Measurements from ENCODE around the gene ARHGEF16. TPM values are rescaled to one million over a fixed set of nuclear protein-coding genes. Genes with fewer than 3 reads are reported as not detected.

The ARHGEF16 gene
- polyA plus RNA-seq, 1 donor from 2014 or later, result not detected

DNA sequence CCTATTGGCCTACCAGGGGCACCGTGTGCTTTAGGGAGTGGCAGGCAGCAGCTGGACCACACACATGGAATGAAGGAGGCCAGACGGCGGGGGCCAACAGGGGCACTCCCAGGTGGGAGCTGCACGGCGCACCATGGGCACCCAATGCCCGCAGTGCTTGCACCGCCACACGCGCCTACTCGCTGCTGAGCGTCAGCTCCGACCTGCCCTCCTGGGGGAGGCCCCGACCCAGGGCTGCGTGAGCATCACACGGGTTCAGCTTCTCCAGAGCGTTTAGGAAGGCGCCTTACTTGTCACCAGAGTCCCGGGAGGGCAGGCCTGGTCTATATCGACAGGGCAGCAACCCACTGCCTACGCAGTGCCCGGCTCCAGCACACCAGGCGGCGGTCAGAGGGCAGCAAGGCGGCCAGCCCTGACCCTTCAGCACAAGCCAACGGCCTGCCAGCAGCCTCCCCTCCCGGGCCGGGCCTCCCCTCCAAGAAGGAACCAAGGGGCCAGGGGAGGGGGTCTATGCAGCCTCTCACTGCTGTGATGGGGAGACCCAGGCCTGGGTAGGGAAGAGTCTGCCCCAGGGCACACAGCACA is 64.9 kb downstream of the ARHGEF16 start:
- Mint-ChIP-seq H3K4me1 (no peaks in the 10 kb centered on the region), H3K27me3 (peaks cover under 1% of the 10 kb centered on the region), H3K4me3 (no peak overlapping the region), H3K9me3 (no peaks in the 10 kb centered on the region), H3K27ac (no peak overlapping the region), H3K36me3 (no peaks in the 10 kb centered on the region)

DNA sequence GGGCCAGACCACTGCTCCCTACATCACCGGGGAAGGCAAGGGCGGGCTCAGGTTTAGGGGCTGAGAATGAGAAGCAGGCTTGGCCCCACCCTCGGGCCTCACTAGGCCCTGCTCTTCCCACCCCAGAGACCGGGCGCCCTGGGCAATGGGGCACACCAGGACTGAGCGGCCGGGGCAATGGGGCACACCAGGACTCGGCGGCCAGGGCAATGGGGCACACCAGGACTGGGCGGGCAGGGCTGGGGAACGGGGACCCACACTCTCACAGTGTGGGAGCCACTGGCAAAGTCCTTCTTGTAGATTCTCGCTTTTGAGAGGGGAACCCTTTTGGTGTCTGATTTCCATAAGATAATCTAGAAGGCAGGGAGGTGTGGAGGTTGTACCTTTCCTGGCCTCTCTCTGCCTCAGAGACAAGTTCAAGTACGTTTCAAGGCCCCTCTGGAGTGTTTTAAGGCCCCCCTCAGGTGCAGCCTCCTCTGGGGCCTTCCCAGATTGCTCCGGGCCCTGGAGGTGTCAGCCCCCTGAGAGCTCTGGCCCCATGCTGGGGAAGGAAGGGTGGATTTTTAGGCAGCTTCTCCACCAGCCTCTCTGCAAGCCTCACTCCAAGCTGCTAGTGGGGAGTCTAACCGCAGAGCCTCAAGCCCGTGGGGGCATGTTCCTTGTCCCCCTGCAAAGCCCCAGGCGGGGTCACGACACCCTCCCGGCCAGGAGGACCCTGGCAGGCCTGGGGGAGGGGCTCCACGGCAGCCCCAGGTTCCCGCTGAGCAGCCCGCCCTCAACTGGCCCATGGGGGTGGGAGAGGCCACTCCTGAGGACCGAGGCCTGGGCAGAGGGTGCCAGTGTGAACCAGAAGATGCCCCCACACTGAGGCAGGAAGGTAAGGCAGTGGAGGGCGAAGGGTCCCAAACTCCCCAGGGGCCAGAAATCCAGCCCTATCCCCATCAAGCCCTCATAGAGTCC is 66.2 kb downstream of the ARHGEF16 start:
- Mint-ChIP-seq H3K4me1 (no peaks in the 10 kb centered on the region), H3K27ac (no peak overlapping the region), H3K4me3 (no peak overlapping the region), H3K36me3 (no peaks in the 10 kb centered on the region), H3K9me3 (no peaks in the 10 kb centered on the region), H3K27me3 (peaks cover 2% of the 10 kb centered on the region)

DNA sequence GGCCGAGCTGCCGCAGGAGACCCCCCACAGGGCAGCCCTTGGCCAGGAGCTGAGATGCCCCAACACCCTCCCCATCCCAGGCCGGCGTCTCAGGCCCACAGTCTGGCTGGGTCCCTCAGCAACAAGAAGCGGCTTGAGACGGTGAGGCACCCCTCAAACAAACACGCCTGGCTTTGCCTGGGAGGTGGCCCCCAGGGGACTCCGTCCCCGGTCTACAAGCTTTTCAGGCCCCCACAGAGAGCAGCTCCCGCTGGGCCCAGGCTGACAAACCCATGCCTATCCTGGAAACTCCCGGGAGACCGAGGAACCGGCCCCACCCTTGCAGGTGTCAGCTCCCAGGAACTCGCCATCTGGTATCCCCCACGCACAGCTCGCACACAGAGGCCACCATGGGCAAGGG is 67.0 kb downstream of the ARHGEF16 start:
- H3K4me3 Mint-ChIP-seq, result no peak overlapping the region
- peaks cover 2% of the 10 kb centered on the region for H3K27me3 Mint-ChIP-seq
- no peaks in the 10 kb centered on the region for H3K9me3 Mint-ChIP-seq
- H3K36me3 Mint-ChIP-seq, result no peaks in the 10 kb centered on the region
- H3K4me1 Mint-ChIP-seq, result no peaks in the 10 kb centered on the region
- no peak overlapping the region for H3K27ac Mint-ChIP-seq

DNA sequence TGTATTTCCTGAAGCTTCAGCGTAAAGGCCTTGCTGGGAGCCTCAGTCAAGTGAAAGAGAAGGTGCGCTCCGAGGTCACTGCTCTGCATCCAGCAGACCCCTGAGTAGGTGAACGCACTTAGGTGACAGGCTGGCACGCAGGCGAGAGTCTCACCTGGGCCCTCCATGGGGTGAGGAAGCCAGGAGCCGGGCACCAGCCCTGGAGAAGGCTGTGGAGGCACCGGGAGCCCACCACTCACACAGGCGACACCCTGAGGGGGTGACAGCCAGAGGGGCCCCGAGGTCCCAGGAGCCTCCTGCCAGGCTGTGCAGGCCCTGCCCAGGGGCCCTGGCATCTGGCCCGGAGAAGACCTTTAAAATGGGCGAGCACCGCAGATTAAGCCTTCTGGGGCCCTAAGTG is 67.6 kb downstream of the ARHGEF16 start:
- Mint-ChIP-seq H3K9me3 (no peaks in the 10 kb centered on the region), H3K4me1 (no peaks in the 10 kb centered on the region), H3K4me3 (no peak overlapping the region)

DNA sequence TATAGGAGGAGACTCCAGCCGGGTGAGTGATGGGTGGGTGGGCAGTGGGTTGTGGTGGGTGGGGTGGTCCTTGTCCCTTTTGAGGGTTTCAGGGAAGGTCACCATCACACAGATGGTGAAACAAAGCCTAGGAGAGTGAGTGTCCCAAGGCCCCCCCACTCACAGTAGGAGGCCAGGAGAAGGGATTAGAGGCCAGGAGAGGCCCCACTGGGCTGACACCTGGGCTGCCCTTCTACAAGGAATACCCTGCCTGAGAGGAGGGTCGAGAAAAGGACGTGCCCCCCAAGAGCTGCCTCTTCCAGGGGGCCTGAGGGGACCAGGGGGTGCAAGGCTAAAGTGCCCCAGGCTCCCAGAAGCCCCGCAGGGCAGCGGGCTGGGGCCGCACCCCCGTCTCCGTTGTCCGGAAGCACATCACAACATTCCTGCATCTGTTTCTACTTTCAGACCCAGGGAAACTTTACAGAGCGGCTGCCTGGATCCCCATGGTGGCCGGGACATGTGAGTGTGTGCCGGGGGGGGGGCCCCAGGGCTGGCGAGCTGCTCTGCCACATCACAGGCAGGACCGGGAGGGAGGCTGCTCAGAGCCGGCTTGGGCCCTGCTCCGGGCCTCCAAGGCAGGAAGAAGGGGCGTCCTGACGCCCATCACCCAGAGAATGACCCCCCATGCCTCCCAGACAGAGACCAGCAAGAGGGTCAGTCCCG is 68.2 kb downstream of the ARHGEF16 start:
- no peaks in the 10 kb centered on the region for H3K36me3 Mint-ChIP-seq
- peaks cover 2% of the 10 kb centered on the region for H3K27me3 Mint-ChIP-seq
- H3K9me3 Mint-ChIP-seq, result no peaks in the 10 kb centered on the region
- no peaks in the 10 kb centered on the region for H3K4me1 Mint-ChIP-seq
- H3K4me3 Mint-ChIP-seq, result no peak overlapping the region
- no peak overlapping the region for H3K27ac Mint-ChIP-seq

More for the DNA sequence above, 67.6 kb downstream of the ARHGEF16 start:
- Mint-ChIP-seq H3K27ac (no peak overlapping the region), H3K27me3 (peaks cover 2% of the 10 kb centered on the region), H3K36me3 (no peaks in the 10 kb centered on the region)

DNA sequence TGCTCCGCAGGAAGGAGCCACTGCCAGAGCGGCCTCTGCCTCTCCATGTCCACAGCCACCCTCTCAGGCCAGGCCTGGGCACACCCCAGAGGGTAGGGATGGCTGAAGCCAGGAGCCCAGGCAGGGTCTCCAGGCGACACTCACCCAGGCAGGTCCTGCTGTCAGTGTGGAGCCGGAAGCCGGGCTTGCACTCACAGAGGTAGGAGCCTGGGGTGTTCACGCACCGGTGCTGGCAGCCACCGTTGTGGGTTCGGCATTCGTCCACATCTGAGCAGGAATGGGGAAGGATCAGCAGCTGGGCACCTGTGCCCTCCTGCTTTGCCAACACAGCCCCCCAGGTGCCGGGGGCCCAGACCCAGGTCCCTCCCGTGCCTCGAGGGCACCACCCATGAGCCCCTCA is 69.5 kb downstream of the ARHGEF16 start:
- Mint-ChIP-seq H3K9me3 (no peaks in the 10 kb centered on the region), H3K27me3 (peaks cover 2% of the 10 kb centered on the region), H3K4me3 (no peak overlapping the region), H3K4me1 (no peaks in the 10 kb centered on the region), H3K36me3 (no peaks in the 10 kb centered on the region), H3K27ac (no peak overlapping the region)

DNA sequence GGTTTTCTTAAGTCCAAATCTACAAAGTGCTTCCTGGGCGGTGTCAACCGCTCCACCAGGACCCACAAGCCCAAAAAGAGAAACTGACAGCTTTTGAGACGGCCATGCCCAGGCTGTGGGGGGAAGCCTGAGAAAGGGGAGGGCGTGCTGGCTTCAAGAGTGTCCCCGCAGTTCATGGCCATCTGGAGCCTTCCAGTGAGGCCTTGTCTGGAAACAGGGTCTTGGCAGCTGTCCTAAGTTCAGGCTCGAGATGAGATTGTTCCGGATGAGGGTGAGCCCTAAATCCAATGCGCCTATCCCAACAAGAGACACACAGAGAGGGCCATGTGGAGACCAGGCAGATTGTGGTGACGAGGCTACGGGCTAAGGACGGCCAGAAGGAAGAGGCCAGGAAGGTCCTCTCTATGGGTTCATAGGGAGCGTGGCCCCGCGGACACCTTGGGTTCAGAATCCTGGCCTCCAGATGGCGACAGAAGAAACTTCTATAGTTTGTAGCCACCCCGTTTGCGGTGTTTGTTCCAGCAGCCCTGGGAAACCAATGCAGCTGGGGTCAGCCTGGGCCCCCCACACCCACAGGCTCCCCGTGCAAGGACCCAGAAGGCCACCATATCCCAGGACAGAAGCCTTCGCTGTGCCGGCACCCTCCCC is 70.2 kb downstream of the ARHGEF16 start:
- H3K27ac Mint-ChIP-seq, result no peak overlapping the region
- no peaks in the 10 kb centered on the region for H3K4me1 Mint-ChIP-seq
- no peak overlapping the region for H3K4me3 Mint-ChIP-seq
- H3K36me3 Mint-ChIP-seq, result no peaks in the 10 kb centered on the region
- H3K27me3 Mint-ChIP-seq, result peaks cover 2% of the 10 kb centered on the region
- no peaks in the 10 kb centered on the region for H3K9me3 Mint-ChIP-seq

DNA sequence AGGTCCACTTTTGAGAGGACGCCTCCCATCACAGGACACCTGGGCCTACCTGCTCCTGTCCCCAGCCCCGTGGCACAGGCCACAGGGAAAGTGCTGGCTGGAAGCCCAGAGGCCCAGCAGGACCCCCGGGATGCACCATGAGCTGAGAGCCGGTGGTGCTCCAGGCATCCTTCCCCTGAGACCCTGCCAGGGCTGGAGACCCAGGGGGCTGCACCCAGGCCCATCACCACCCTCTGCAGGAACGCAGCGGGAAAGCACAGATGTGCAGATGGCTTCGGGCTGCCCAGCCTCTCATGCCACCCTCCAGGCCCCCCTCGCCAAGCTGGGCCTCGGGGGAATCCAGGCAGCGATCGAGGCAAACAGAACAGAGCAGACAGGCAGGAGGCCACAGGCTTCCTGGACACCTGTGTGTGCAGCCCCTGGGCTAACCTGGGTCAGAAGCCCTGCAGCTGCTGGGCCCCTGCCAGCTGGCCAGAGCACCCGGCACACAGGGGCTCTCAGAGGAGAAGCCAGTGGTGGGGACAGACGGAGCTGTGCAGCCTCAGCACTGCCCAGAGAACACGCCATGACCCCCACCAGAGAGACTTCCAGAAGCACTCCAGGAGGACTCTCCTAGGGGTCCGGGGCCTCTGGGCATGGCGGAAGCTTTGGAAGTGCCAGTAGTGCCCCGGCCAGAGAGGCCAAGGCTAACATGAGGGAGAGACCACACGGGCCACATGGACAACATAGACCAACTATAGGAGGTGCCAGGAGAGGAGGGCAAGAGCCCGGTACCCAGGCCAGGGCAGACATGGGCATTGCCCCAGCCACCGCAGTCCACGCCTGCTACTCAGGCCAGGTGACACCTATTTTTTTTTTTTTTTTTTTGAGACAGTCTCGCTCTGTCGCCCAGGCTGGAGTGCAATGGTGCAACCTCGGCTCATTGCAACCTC is 71.4 kb downstream of the ARHGEF16 start:
- H3K36me3 Mint-ChIP-seq, result no peaks in the 10 kb centered on the region
- H3K9me3 Mint-ChIP-seq, result no peaks in the 10 kb centered on the region
- peaks cover 0 to 6% (median 0%) of the 10 kb centered on the region in 3 donors for H3K4me1 Mint-ChIP-seq
- H3K27ac Mint-ChIP-seq, result no peak overlapping the region
- H3K27me3 Mint-ChIP-seq, result peaks cover 2% of the 10 kb centered on the region
- no peak overlapping the region for H3K4me3 Mint-ChIP-seq

DNA sequence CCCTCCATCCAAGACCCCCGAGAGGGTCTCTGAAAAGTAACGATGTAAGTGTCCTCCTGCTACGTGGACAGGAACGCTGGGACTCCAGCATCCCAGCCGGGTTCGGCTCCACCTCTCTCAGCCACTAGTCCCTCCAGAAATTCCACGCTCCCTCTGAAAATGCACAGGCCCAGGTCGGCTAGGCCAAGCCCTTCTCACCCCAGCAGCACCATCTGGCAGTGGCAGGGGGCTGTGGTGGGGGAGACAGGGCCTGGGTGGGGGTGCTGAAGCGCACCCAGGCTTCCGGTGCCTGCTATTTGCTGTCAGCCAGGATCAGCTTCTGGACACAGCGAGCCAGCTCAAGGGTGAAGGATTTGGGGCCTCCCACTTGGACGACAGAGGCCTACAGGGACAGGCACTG is 73.3 kb downstream of the ARHGEF16 start:
- H3K27ac Mint-ChIP-seq, result no peak overlapping the region
- H3K27me3 Mint-ChIP-seq, result peaks cover 2% of the 10 kb centered on the region
- H3K9me3 Mint-ChIP-seq, result no peaks in the 10 kb centered on the region
- H3K36me3 Mint-ChIP-seq, result no peaks in the 10 kb centered on the region
- H3K4me1 Mint-ChIP-seq, result peaks cover 0 to 8% (median 2%) of the 10 kb centered on the region in 3 donors
- H3K4me3 Mint-ChIP-seq, result no peak overlapping the region

DNA sequence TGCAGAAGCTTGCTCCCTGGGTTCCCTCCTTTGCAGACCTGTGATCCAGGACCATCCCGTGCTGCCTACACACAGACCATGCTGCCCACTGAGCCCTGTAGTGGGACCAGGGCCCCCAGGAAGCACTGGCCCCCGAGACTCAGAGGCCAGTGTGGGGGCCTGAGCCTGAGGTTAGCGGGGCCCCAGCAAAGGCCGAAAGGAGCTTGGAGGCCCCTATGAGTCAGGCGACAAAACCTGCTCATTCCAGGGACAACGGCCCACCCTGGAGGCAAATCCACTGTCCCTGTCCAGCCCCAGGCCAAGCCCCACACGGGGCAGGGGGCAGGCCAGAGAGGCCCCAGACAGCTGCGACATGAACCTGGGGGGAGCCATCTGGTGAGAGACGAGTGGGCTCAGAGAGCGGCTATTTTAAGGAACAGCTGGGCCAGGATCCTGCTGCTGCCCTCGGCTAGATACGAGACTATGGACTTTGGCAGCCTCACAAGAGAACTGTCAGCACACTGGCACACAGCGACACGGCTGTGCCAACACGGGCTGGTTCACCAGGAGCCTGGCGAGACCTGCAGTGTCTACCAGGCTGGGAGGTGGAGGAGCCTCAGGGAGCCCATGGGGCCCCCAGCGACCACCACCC is 74.7 kb downstream of the ARHGEF16 start:
- Mint-ChIP-seq H3K4me3 (peak overlapping the region in 3 of 4 donors; percentile 14 to 32 (median 23)), H3K36me3 (no peaks in the 10 kb centered on the region), H3K4me1 (peaks cover 0 to 8% (median 2%) of the 10 kb centered on the region in 3 donors), H3K9me3 (no peaks in the 10 kb centered on the region), H3K27ac (no peak overlapping the region), H3K27me3 (peaks cover 2% of the 10 kb centered on the region)

DNA sequence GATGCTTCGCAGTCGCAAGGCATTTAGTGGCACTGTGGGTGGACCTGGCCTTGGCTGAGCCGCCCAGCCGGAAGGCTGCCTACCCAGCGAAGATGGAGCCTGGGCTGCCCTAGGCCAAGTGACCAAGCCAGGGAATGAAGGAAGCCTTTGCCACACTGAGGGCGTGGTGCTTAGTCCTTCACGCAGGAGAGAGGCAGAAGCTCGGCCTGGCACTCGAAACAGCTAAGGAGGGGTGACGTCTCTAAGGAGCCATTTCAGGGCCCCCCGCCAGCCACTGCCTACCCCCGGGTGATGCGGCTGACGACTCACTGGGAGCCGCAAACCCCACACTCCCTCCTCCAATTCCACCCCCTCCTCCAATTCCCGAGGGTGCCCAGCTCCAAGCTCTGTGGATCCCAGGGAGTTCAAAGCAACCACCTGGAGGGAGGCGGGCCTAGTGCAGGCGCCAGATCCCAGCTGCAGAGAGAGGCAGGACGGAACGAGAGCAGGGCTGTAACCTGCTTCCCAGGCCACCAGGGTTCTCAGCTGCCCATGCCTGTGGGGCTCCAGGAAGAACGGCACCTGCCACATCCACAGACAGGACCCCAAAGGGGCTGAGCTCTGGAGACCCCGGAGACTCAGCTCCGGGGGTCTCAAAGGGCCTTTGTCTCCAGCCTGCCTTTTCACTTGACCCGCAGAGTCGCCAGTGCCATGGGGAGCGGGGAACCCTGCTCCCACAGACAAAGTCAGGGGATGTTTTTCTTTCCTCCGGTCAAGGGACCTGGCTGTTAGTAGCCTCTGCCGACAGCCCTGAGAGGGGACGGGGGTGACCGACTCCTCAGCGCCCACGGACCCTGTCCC is 75.8 kb downstream of the ARHGEF16 start:
- H3K4me3 Mint-ChIP-seq, result peak overlapping the region; percentile 67 to 88 (median 82)
- H3K27ac Mint-ChIP-seq, result no peak overlapping the region
- no peaks in the 10 kb centered on the region for H3K27me3 Mint-ChIP-seq
- no peaks in the 10 kb centered on the region for H3K9me3 Mint-ChIP-seq
- peaks cover 0 to 8% (median 2%) of the 10 kb centered on the region in 3 donors for H3K4me1 Mint-ChIP-seq
- no peaks in the 10 kb centered on the region for H3K36me3 Mint-ChIP-seq

Data from IgD-negative memory B cell (primary cell).